Breast epithelium (tissue), 3 donors: Measurements from ENCODE around the gene PRKAB2.

Source experiments
- CTCF ChIP-seq, 3 donors: fragments of 450-650 bp; IDR thresholded peaks; one replicate each; pipeline ENCODE4 v1.5.1; 2016 to 2017; ENCODE audit warnings: antibody characterized with exemption in 3 of 3, mild to moderate bottlenecking in 3 of 3, moderate library complexity in 3 of 3
- POLR2A ChIP-seq: fragments of 450-650 bp; IDR thresholded peaks from one replicate; pipeline ENCODE4 v1.6.1; 2016; ENCODE audit warnings: antibody characterized with exemption, mild to moderate bottlenecking, moderate library complexity
- POLR2AphosphoS5 ChIP-seq, 3 donors: sonication (generic); formaldehyde crosslinking; IDR thresholded peaks; one replicate each; pipeline ENCODE4 v1.6.1; 2017; ENCODE audit warnings: antibody characterized with exemption in 3 of 3

DNA sequence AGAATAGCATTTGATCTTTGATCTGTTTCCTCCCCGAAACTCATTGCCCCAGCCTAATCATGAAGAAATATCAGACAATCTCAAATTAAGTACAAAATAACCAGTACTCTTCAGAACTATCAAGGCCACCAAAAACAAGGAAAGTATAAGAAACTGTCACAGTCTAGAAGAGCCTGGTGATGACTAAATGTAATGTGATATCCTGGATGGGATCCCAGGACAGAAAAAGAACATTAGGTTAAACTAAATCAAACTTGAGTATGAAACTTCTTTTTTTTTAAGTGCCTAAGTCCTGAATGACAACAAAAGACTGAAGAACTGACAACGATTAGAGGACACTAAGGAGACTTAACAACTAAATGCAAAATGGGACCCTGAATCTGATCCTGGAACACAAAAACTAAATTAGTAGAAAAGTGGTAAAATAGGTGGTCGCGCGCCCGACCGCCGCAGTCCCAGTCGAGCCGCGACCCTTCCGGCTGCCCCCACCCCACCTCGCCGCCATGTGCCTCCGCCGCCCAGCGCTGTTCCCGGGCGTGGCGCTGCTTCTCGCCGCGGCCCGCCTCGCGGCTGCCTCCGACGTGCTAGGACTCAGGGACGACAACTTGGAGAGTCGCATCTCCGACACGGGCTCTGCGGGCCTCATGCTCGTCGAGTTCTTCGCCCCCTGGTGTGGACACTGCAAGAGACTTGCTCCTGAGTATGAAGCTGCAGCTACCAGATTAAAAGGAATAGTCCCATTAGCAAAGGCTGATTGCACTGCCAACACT lies 5.5 kb upstream of the PRKAB2 start:
- TF ChIP-seq CTCF (IDR thresholded peaks at IDR 0.05) (no peak), POLR2A (no peak), POLR2AphosphoS5 (IDR thresholded peaks at IDR 0.05) (no peak)
